Left lung (tissue), 10 donors: Measurements from ENCODE around the gene DNAJB2. TPM values are rescaled to one million over a fixed set of nuclear protein-coding genes. Genes with fewer than 3 reads are reported as not detected.
A peak's percentile ranks its signal among the peaks of the same experiment; 100 is the strongest.

Source experiments
- ATAC-seq: fragments of 200-7000 bp; cut with Tn5 transposase; one replicate; pipeline ENCODE4 v1.9.1; 2020; ENCODE audit warnings: moderate library complexity
- DNase-seq, 4 donors: peaks; one replicate each; pipeline ENCODE4 v3.0.0-alpha.2; 2013 to 2020
- H3K27ac ChIP-seq, 2 donors: fragments of 200-600 bp; sonication (generic) in 1 of 2; one replicate each; pipeline versions ENCODE4 v1.5.0 to v1.8.0; 2020 to 2021
- H3K27me3 ChIP-seq, 2 donors: fragments of 200-600 bp; sonication (generic) in 1 of 2; one replicate each; pipeline versions ENCODE4 v1.5.0 to v1.8.0; 2020 to 2021
- H3K36me3 ChIP-seq, 2 donors: fragments of 200-600 bp; sonication (generic) in 1 of 2; one replicate each; pipeline versions ENCODE4 v1.5.0 to v1.8.0; 2020 to 2021
- H3K4me1 ChIP-seq, 2 donors: fragments of 200-600 bp; one replicate each; pipeline ENCODE4 v1.8.0; 2021
- H3K4me3 ChIP-seq, 2 donors: fragments of 200-600 bp; sonication (generic) in 1 of 2; one replicate each; pipeline versions ENCODE4 v1.5.0 to v1.8.0; 2020 to 2021; ENCODE audit warnings: mild to moderate bottlenecking in 1 of 2
- H3K9me3 ChIP-seq, 2 donors: fragments of 200-600 bp; sonication (generic) in 1 of 2; one replicate each; pipeline versions ENCODE4 v1.5.0 to v1.8.0; 2020 to 2021
- intact Hi-C, 2 donors: fragments of 100-400 bp; cut with DNase I; formaldehyde crosslinking; loops; one replicate each; pipeline versions ENCODE4 v1.11.2 to v1.14.2; 2022
- polyA plus RNA-seq, 6 donors: library from polyadenylated mRNA; unstranded; fragments of 120-200 nt; gene quantifications; one replicate each; pipeline ENCODE4 v1.2.1, GENCODE V29; 2013; ENCODE audit not compliant: insufficient read length in 6 of 6
- total RNA-seq, 2 donors: library from RNA; stranded (reverse); fragmentation: NEBNext Ultra II Directional; extraction: Animal tissue kit (Norgen Biotek cat#: 25700); gene quantifications; one replicate each; pipeline ENCODE4 v1.2.1, GENCODE V29; 2021
- TF ChIP-seq, protein P1 (sequence below), 2 donors: fragments of 200-600 bp; sonication (generic) in 1 of 2; IDR thresholded peaks; one replicate each; pipeline versions ENCODE4 v1.5.0 to v1.8.0; 2021; ENCODE audit warnings: antibody characterized with exemption in 2 of 2
- donor health status: DM: no; HTN: yes; CAD: no.
- donor health status: DM: no; HTN: no; CAD: no.

The DNAJB2 gene
- total and polyA plus RNA-seq, 8 donors = 54.2 to 97.4 (median 63.7) TPM

DNA sequence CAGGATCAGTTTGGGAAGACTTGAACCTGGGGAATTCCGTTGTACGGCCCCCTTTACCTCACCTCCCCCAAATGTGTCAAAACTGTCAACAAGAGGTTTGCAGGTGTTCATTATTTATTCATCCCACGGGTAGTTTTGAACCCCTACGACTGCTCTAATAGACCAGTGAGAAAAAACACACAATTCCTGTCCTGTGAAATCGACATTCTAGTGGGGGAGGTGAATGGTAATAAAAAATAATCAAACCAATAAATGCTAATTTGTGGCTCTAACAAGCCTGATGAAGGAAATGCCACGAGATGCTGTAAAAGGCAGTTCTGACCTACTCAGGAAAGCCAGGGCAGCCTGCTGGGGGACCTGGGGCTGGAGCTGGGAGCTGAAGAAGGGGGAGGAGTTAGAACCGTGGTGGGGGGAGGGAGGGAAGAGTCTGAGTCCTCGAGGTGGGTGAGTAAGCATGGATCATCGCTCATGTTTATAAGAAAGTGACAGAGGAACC lies 463 bp upstream of the DNAJB2 start:
- intact Hi-C loops = no loop called here
- ATAC-seq = peak; percentile 57
- Histone ChIP-seq H3K9me3 (no peaks in the 10 kb centered on the region), H3K4me3 (peak overlapping the region; percentile 78 to 85), H3K4me1 (peaks cover 15 to 39% of the 10 kb centered on the region in 2 donors), H3K27me3 (no peaks in the 10 kb centered on the region), H3K27ac (peak overlapping the region; percentile 99), H3K36me3 (peaks cover 0 to 29% of the 10 kb centered on the region in 2 donors)
- no peak for DNase-seq
- TF ChIP-seq, protein P1, sequence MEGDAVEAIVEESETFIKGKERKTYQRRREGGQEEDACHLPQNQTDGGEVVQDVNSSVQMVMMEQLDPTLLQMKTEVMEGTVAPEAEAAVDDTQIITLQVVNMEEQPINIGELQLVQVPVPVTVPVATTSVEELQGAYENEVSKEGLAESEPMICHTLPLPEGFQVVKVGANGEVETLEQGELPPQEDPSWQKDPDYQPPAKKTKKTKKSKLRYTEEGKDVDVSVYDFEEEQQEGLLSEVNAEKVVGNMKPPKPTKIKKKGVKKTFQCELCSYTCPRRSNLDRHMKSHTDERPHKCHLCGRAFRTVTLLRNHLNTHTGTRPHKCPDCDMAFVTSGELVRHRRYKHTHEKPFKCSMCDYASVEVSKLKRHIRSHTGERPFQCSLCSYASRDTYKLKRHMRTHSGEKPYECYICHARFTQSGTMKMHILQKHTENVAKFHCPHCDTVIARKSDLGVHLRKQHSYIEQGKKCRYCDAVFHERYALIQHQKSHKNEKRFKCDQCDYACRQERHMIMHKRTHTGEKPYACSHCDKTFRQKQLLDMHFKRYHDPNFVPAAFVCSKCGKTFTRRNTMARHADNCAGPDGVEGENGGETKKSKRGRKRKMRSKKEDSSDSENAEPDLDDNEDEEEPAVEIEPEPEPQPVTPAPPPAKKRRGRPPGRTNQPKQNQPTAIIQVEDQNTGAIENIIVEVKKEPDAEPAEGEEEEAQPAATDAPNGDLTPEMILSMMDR (IDR thresholded peaks at IDR 0.05) = no peak

DNA sequence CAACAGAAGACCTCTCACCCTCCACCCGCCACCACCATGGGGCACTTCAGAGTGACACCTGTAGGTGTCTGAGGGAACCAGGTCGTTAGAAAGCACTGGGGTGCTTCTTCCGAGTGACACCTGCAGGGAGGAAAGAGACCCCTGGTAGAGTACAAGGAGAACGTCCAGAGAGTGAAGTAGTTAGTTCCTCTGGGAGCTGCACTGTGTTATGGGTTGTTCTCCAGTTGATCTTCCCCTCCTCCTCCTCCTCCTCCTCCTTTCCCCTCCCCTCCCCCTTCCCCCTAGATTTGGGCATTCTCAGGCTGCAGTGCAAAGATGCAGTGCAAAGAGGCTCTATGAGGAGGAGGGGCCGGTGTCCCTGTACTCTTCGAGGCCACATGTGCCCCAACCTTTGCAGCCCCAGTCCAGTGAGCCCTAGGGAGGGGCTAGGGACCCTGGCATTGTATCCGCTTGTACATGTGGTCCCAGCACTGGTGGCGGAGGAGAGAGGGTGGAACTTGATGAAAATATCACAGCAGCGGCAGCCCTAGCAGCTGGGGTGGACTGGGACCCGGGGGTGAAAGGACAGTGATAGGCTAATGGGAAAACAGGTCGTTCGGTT lies 850 bp downstream of the DNAJB2 start:
- DNase-seq = no peak
- Histone ChIP-seq H3K36me3 (peaks cover 0 to 42% of the 10 kb centered on the region in 2 donors), H3K27me3 (no peaks in the 10 kb centered on the region), H3K4me3 (peak overlapping the region; percentile 78 to 85), H3K4me1 (peaks cover 15 to 39% of the 10 kb centered on the region in 2 donors), H3K27ac (peak overlapping the region; percentile 99), H3K9me3 (no peaks in the 10 kb centered on the region)
- ATAC-seq = no peak
- intact Hi-C loops = no loop called here
- TF ChIP-seq, protein P1 (IDR thresholded peaks at IDR 0.05) = no peak

DNA sequence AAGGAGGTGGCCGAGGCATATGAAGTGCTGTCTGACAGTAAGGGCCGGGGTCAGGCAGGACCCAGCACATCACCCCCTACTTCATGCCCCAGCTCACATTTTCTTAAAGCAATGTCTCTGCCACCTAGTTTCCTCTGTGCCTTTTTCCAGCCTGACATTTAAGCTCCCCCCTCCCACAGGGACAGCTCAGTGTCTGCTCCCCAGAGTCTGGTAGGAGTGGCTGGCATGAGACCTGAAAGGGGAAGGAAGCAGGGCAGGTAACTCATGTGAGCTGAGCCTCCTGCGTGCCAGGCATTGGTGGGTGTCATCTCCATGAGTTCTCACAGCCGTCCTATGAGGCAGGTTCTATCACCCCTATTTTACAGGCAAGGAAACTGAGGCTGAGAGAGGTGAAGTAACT lies 1.5 kb downstream of the DNAJB2 start:
- no peak for ATAC-seq
- Histone ChIP-seq H3K36me3 (peaks cover 0 to 48% of the 10 kb centered on the region in 2 donors), H3K4me1 (peaks cover 15 to 39% of the 10 kb centered on the region in 2 donors), H3K9me3 (no peaks in the 10 kb centered on the region), H3K27ac (no peak overlapping the region), H3K4me3 (no peak overlapping the region), H3K27me3 (no peaks in the 10 kb centered on the region)
- DNase-seq = no peak
- intact Hi-C loops = no loop called here
- TF ChIP-seq, protein P1 (IDR thresholded peaks at IDR 0.05) = no peak

DNA sequence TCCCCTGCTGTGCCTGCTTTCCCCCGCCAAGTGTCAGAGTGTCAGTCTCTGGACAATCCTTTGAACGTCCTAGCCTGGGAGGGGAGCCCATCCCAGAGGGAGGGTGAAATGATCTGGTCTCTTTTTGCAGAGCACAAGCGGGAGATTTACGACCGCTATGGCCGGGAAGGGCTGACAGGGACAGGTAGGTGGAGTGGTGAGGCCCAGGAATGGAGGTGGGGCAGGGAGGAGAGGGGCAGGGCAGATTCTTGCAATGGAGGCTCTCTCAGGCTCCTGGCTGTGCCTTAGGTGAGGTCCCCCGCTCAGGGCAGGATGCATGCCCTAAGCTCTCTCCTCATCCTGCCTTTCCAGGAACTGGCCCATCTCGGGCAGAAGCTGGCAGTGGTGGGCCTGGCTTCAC lies 2.4 kb downstream of the DNAJB2 start:
- peaks cover 0 to 57% of the 10 kb centered on the region in 2 donors for H3K36me3 ChIP-seq
- TF ChIP-seq, protein P1 (IDR thresholded peaks at IDR 0.05) = no peak
- no peaks in the 10 kb centered on the region for H3K9me3 ChIP-seq
- H3K4me3 ChIP-seq = no peak overlapping the region
- no peaks in the 10 kb centered on the region for H3K27me3 ChIP-seq
- DNase-seq (no peak), ATAC-seq (no peak)
- H3K4me1 ChIP-seq = peaks cover 15 to 39% of the 10 kb centered on the region in 2 donors
- no peak overlapping the region for H3K27ac ChIP-seq
- intact Hi-C loops = no loop called here

DNA sequence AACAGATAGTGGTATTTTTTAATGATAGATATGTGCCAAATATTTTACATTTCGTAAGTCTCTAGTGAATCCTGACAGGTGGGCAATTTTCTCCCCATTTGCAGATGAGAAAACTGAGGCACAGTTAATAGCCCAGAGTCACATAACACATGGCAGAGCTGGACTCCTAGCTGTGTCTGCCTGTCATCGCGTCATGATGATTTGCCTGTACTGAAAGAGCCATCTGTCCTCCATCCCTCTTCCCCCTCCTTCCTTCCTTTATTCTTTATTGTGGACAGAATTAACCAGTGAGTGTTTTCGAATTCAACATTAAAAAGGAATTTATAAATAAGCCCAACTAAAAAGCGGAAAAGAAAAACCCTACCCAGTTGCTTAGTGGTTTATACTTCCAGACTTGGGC lies 3.2 kb downstream of the DNAJB2 start:
- intact Hi-C loops = no loop called here
- Histone ChIP-seq H3K4me3 (no peak overlapping the region), H3K27me3 (no peaks in the 10 kb centered on the region), H3K36me3 (peaks cover 0 to 60% of the 10 kb centered on the region in 2 donors), H3K9me3 (no peaks in the 10 kb centered on the region), H3K4me1 (peaks cover 15 to 38% of the 10 kb centered on the region in 2 donors), H3K27ac (no peak overlapping the region)
- ATAC-seq (no peak), DNase-seq (no peak)
- TF ChIP-seq, protein P1 (IDR thresholded peaks at IDR 0.05) = no peak
